Tibial nerve (tissue), 3 donors: ENCODE results near the gene PPFIA2.

Experiments used
- CTCF ChIP-seq, 5 experiments: fragments of 200-600 bp in 3 of 5; fragments of 450-650 bp in 2 of 5; sonication (generic) in 3 of 5; IDR thresholded peaks; one replicate each; pipeline ENCODE4 v1.5.1; 2016 to 2019; ENCODE audit warnings: antibody characterized with exemption in 5 of 5, mild to moderate bottlenecking in 3 of 5, moderate library complexity in 2 of 5
- POLR2A ChIP-seq, 2 donors: fragments of 450-650 bp; IDR thresholded peaks; one replicate each; pipeline ENCODE4 v1.6.1; 2017; ENCODE audit warnings: antibody characterized with exemption in 2 of 2, mild to moderate bottlenecking in 2 of 2, moderate library complexity in 2 of 2

- TF ChIP-seq CTCF (IDR thresholded peaks at IDR 0.05) (no peak), POLR2A (IDR thresholded peaks at IDR 0.05) (no peak)
These were observed 461.5 kb downstream of the PPFIA2 start for GRCh38 chr12:81297601-81298000.
